ENCODE results near the gene COPB1. TPM values are rescaled to one million over a fixed set of nuclear protein-coding genes. Genes with fewer than 3 reads are reported as not detected.

Gene COPB1
- total and polyA plus RNA-seq, 9 of the 15 experiments (the other 6 are each of a cell fraction or from before 2014, with no cell fraction given): 64.7 to 188 (median 91.6) TPM

DNA sequence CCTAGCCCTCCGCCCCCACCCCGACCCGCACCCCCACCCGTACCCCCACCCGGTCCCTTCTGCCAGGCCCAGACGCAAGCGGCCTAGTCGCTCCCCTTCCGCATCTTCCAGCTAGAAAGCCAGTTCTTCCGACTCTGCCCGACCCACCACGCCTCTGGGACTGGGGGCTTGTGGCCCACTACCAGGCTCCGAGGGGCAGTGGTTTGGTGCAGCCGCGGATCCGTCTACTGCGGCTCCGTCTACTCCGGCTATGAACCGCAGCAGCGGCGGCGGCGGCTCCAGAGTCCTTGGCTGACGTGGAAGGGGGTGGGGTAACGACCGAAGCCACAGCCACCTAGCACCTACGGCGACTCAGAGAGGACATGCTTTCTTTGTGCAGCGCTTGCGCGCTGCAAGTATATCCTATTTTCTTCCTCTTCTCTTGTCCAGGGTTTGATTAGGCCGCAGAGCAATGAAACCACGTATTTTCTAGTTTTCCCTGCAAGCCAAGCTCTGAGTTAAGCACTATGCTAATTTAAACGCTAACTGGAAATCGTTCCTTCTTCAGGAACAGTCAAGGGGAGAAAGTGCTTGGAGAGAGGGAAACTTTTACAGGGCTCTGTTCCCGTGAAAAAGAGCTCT is at the start of gene COPB1 (continued):
- TF ChIP-seq FOXJ2 (tag; IDR thresholded peaks at IDR 0.05): no peak
- TF ChIP-seq EHMT2 (IDR thresholded peaks at IDR 0.05): no peak
- TF ChIP-seq, protein P1, sequence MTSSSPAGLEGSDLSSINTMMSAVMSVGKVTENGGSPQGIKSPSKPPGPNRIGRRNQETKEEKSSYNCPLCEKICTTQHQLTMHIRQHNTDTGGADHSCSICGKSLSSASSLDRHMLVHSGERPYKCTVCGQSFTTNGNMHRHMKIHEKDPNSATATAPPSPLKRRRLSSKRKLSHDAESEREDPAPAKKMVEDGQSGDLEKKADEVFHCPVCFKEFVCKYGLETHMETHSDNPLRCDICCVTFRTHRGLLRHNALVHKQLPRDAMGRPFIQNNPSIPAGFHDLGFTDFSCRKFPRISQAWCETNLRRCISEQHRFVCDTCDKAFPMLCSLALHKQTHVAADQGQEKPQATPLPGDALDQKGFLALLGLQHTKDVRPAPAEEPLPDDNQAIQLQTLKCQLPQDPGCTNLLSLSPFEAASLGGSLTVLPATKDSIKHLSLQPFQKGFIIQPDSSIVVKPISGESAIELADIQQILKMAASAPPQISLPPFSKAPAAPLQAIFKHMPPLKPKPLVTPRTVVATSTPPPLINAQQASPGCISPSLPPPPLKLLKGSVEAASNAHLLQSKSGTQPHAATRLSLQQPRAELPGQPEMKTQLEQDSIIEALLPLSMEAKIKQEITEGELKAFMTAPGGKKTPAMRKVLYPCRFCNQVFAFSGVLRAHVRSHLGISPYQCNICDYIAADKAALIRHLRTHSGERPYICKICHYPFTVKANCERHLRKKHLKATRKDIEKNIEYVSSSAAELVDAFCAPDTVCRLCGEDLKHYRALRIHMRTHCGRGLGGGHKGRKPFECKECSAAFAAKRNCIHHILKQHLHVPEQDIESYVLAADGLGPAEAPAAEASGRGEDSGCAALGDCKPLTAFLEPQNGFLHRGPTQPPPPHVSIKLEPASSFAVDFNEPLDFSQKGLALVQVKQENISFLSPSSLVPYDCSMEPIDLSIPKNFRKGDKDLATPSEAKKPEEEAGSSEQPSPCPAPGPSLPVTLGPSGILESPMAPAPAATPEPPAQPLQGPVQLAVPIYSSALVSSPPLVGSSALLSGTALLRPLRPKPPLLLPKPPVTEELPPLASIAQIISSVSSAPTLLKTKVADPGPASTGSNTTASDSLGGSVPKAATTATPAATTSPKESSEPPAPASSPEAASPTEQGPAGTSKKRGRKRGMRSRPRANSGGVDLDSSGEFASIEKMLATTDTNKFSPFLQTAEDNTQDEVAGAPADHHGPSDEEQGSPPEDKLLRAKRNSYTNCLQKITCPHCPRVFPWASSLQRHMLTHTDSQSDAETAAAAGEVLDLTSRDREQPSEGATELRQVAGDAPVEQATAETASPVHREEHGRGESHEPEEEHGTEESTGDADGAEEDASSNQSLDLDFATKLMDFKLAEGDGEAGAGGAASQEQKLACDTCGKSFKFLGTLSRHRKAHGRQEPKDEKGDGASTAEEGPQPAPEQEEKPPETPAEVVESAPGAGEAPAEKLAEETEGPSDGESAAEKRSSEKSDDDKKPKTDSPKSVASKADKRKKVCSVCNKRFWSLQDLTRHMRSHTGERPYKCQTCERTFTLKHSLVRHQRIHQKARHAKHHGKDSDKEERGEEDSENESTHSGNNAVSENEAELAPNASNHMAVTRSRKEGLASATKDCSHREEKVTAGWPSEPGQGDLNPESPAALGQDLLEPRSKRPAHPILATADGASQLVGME (CRISPR knock-in tag; IDR thresholded peaks at IDR 0.05): no peak
- no peak for TF ChIP-seq ZNF668 (CRISPR knock-in tag; IDR thresholded peaks at IDR 0.05)
- TF ChIP-seq ADNP (tag; IDR thresholded peaks at IDR 0.05): no peak
- TF ChIP-seq MTA3 (IDR thresholded peaks at IDR 0.05; ENCODE audit: borderline replicate concordance): peak; percentile 99
- TF ChIP-seq KAT2B (IDR thresholded peaks at IDR 0.05; ENCODE audit: low read depth, low read length): no peak
- TF ChIP-seq KDM5B (IDR thresholded peaks at IDR 0.05; ENCODE audit: insufficient replicate concordance, low read depth, low read length): peak; percentile 89
- no peak for TF ChIP-seq ZNF444 (CRISPR knock-in tag; IDR thresholded peaks at IDR 0.05)
- TF ChIP-seq HDAC8 (tag; IDR thresholded peaks at IDR 0.05): no peak
- no peak for TF ChIP-seq ZNF436 (CRISPR knock-in tag; IDR thresholded peaks at IDR 0.05)
- TF ChIP-seq FUS (optimal IDR thresholded peaks at IDR 0.05; ENCODE audit: low read depth, low read length): no peak
- TF ChIP-seq HDAC6 (IDR thresholded peaks at IDR 0.05; ENCODE audit: low read depth, low read length): no peak
- TF ChIP-seq, protein P2, sequence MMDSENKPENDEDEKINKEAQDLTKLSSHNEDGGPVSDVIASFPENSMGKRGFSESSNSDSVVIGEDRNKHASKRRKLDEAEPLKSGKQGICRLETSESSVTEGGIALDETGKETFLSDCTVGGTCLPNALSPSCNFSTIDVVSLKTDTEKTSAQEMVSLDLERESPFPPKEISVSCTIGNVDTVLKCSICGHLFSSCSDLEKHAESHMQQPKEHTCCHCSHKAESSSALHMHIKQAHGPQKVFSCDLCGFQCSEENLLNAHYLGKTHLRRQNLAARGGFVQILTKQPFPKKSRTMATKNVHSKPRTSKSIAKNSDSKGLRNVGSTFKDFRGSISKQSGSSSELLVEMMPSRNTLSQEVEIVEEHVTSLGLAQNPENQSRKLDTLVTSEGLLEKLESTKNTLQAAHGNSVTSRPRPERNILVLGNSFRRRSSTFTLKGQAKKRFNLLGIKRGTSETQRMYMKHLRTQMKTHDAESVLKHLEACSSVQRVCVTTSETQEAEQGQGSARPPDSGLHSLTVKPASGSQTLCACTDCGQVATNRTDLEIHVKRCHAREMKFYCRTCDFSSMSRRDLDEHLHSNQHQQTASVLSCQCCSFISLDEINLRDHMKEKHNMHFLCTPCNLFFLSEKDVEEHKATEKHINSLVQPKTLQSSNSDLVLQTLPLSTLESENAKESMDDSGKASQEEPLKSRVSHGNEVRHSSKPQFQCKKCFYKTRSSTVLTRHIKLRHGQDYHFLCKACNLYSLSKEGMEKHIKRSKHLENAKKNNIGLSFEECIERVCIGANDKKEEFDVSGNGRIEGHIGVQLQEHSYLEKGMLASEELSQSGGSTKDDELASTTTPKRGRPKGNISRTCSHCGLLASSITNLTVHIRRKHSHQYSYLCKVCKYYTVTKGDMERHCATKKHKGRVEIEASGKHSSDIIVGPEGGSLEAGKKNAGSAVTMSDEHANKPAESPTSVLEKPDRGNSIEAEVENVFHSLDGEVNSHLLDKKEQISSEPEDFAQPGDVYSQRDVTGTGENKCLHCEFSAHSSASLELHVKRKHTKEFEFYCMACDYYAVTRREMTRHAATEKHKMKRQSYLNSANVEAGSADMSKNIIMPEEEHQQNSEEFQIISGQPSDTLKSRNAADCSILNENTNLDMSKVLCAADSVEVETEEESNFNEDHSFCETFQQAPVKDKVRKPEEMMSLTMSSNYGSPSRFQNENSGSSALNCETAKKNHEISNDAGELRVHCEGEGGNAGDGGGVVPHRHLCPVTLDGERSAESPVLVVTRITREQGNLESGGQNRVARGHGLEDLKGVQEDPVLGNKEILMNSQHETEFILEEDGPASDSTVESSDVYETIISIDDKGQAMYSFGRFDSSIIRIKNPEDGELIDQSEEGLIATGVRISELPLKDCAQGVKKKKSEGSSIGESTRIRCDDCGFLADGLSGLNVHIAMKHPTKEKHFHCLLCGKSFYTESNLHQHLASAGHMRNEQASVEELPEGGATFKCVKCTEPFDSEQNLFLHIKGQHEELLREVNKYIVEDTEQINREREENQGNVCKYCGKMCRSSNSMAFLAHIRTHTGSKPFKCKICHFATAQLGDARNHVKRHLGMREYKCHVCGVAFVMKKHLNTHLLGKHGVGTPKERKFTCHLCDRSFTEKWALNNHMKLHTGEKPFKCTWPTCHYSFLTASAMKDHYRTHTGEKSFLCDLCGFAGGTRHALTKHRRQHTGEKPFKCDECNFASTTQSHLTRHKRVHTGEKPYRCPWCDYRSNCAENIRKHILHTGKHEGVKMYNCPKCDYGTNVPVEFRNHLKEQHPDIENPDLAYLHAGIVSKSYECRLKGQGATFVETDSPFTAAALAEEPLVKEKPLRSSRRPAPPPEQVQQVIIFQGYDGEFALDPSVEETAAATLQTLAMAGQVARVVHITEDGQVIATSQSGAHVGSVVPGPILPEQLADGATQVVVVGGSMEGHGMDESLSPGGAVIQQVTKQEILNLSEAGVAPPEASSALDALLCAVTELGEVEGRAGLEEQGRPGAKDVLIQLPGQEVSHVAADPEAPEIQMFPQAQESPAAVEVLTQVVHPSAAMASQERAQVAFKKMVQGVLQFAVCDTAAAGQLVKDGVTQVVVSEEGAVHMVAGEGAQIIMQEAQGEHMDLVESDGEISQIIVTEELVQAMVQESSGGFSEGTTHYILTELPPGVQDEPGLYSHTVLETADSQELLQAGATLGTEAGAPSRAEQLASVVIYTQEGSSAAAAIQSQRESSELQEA (IDR thresholded peaks at IDR 0.05; ENCODE audit: low read depth): peak; percentile 94
- TF ChIP-seq ZNF507 (tag; conservative IDR thresholded peaks at IDR 0.05): no peak

Data from K562 (cell line).